ENCODE data around the gene SMIM15. TPM values are rescaled to one million over a fixed set of nuclear protein-coding genes. Genes with fewer than 3 reads are reported as not detected.

The SMIM15 gene, protein sequence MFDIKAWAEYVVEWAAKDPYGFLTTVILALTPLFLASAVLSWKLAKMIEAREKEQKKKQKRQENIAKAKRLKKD
- 9.2 TPM for polyA plus RNA-seq (2012; ENCODE audit: insufficient read length, low read depth)

DNA sequence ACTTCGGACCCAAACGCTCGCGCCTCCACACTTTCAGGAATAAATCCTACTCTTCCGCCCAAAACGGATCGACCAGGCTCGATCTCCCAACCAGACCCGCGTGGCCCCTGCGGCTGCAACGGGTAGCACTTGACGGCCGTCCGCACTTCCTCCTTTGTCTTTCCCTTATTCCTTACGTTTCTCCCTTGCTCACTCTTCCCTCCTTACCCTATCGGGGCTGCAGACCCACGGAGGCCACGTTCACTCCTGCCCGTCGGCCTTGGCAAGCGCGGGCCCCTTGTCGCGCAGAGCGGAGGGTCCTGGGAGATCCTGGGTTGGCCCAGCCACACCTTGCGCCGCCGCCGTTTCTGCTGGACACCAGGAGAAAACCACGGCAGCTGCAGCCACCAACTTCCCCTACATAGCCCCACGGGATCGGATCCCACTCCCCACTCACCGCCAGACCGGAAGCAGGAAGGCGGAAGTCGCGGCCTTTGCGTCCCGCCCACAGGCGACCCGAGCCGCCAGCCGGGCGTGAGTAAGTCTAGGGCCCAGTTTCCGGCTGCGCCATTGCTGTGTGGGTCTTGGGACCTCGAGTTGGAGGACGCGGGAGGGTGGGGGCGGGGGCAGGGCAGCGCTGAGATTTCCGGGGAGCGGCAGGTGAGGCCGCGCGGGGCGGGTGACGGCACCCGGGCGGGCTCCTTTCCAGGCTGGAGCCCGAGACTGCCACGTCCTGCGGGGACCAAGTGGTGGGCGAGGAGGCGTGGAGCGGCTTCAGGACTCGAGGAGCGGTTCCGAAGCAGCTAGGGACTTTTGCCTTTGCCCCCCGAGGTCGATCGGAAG is at the start of gene SMIM15:
Gene SMIM15 (minus strand): TSS at position 459 of the 822 bp plus-strand sequence. CDS start 2,297 bp downstream, outside the sequence.
- TF ChIP-seq TAF1 (IDR thresholded peaks at IDR 0.05; ENCODE audit: borderline replicate concordance, insufficient read depth, low read length): peak; percentile 51; the same call in 1 of the 2 replicates
- no peak for TF ChIP-seq FOXP2 (optimal IDR thresholded peaks at IDR 0.05; ENCODE audit: borderline replicate concordance, extremely low read depth, extremely low read length, insufficient read depth)
- TF ChIP-seq SIN3A (IDR thresholded peaks at IDR 0.05; ENCODE audit: borderline replicate concordance, insufficient read depth, low read length): no peak
- TF ChIP-seq POLR2AphosphoS5 (IDR thresholded peaks at IDR 0.05; ENCODE audit: low read depth, low read length): peak; percentile 59
- TF ChIP-seq, protein P1, sequence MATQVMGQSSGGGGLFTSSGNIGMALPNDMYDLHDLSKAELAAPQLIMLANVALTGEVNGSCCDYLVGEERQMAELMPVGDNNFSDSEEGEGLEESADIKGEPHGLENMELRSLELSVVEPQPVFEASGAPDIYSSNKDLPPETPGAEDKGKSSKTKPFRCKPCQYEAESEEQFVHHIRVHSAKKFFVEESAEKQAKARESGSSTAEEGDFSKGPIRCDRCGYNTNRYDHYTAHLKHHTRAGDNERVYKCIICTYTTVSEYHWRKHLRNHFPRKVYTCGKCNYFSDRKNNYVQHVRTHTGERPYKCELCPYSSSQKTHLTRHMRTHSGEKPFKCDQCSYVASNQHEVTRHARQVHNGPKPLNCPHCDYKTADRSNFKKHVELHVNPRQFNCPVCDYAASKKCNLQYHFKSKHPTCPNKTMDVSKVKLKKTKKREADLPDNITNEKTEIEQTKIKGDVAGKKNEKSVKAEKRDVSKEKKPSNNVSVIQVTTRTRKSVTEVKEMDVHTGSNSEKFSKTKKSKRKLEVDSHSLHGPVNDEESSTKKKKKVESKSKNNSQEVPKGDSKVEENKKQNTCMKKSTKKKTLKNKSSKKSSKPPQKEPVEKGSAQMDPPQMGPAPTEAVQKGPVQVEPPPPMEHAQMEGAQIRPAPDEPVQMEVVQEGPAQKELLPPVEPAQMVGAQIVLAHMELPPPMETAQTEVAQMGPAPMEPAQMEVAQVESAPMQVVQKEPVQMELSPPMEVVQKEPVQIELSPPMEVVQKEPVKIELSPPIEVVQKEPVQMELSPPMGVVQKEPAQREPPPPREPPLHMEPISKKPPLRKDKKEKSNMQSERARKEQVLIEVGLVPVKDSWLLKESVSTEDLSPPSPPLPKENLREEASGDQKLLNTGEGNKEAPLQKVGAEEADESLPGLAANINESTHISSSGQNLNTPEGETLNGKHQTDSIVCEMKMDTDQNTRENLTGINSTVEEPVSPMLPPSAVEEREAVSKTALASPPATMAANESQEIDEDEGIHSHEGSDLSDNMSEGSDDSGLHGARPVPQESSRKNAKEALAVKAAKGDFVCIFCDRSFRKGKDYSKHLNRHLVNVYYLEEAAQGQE (IDR thresholded peaks at IDR 0.05; ENCODE audit: insufficient read depth in 1 of 2, low read depth in 2 of 2, low read length in 2 of 2): no peak

DNA sequence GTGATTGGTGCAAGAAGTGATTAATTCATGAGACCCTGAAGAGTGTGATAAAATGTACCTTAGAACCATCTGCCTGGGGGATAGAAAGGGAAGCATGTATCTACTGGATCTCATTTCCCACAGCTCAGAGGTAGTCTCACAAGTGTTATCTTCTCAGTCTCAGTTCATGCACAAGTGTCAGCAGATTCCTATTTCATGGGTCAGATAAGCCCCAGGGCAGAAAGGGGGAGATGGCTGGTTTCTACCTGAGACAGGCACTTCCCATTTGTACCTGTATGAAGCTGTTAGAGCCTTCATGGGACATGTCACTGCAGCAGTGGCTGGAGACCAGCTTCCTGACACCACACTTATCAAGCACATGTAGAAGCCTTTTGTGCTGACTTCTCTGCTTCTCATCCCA is 45.6 kb upstream of the SMIM15 start:
- no peak for TF ChIP-seq POLR2AphosphoS5 (IDR thresholded peaks at IDR 0.05; ENCODE audit: low read depth, low read length)
- TF ChIP-seq SIN3A (IDR thresholded peaks at IDR 0.05; ENCODE audit: borderline replicate concordance, insufficient read depth, low read length): no peak
- no peak for TF ChIP-seq TAF1 (IDR thresholded peaks at IDR 0.05; ENCODE audit: borderline replicate concordance, insufficient read depth, low read length)
- TF ChIP-seq, protein P1 (IDR thresholded peaks at IDR 0.05; ENCODE audit: insufficient read depth in 1 of 2, low read depth in 2 of 2, low read length in 2 of 2): no peak
- no peak for TF ChIP-seq FOXP2 (optimal IDR thresholded peaks at IDR 0.05; ENCODE audit: borderline replicate concordance, extremely low read depth, extremely low read length, insufficient read depth)

DNA sequence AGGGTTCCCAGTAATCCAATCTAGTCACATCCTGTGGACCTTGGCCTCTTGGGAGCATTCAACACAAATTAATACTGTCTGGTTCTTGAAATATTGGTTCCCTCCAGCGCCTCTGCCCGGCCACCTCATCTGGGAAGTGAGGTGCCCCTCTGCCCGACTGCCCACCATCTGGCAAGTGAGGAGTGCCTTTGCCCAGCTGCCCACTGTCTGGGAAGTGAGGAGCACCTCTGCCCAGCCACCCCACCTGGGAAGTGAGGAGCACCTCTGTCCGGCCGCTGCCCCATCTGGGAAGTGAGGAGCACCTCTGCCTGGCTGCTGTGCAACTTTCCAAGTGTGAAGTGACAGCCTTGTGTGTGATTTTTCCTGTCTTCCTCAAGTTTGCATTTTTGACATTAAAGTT is 42.7 kb upstream of the SMIM15 start:
- TF ChIP-seq FOXP2 (optimal IDR thresholded peaks at IDR 0.05; ENCODE audit: borderline replicate concordance, extremely low read depth, extremely low read length, insufficient read depth) (no peak), POLR2AphosphoS5 (IDR thresholded peaks at IDR 0.05; ENCODE audit: low read depth, low read length) (no peak), SIN3A (IDR thresholded peaks at IDR 0.05; ENCODE audit: borderline replicate concordance, insufficient read depth, low read length) (no peak), TAF1 (IDR thresholded peaks at IDR 0.05; ENCODE audit: borderline replicate concordance, insufficient read depth, low read length) (no peak)
- TF ChIP-seq, protein P1 (IDR thresholded peaks at IDR 0.05; ENCODE audit: insufficient read depth in 1 of 2, low read depth in 2 of 2, low read length in 2 of 2): no peak

DNA sequence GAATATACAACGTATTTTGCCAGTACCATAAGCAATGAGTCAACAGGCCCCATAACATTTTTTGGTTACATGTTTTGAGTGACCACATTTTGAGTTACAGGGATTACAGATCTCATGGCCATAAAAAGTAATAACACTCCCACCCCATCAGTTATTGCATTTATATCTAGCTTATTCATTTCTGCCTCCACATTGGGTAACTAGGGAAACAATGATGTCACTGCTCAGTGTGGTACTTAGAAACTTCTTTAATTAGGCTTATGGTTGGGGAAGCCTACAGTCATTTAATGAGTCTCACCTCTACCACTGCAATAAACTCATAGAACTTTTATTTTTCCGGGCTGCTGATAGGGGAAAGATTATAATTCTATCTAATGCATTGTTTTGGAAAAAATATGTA is 39.9 kb upstream of the SMIM15 start:
- no peak for TF ChIP-seq SIN3A (IDR thresholded peaks at IDR 0.05; ENCODE audit: borderline replicate concordance, insufficient read depth, low read length)
- no peak for TF ChIP-seq FOXP2 (optimal IDR thresholded peaks at IDR 0.05; ENCODE audit: borderline replicate concordance, extremely low read depth, extremely low read length, insufficient read depth)
- TF ChIP-seq POLR2AphosphoS5 (IDR thresholded peaks at IDR 0.05; ENCODE audit: low read depth, low read length): no peak
- TF ChIP-seq, protein P1 (IDR thresholded peaks at IDR 0.05; ENCODE audit: insufficient read depth in 1 of 2, low read depth in 2 of 2, low read length in 2 of 2): no peak
- TF ChIP-seq TAF1 (IDR thresholded peaks at IDR 0.05; ENCODE audit: borderline replicate concordance, insufficient read depth, low read length): no peak
